Glutamatergic neuron (in vitro differentiated cells): Measurements from ENCODE around the gene KCP. TPM values are rescaled to one million over a fixed set of nuclear protein-coding genes. Genes with fewer than 3 reads are reported as not detected.

Experiments used
- DNase-seq: peaks from one replicate; pipeline ENCODE4 v3.0.0; 2022
- H3K27ac Mint-ChIP-seq: one replicate; pipeline ENCODE4 v1.8.0; 2020; ENCODE audit warnings: mild to moderate bottlenecking, mixed read lengths, inconsistent platforms; ENCODE audit not compliant: unreplicated experiment
- H3K27me3 Mint-ChIP-seq: one replicate; pipeline ENCODE4 v1.8.0; 2020; ENCODE audit warnings: mild to moderate bottlenecking, moderate library complexity, mixed read lengths, inconsistent platforms; ENCODE audit not compliant: unreplicated experiment
- H3K36me3 Mint-ChIP-seq: one replicate; pipeline ENCODE4 v1.8.0; 2020; ENCODE audit warnings: mild to moderate bottlenecking, mixed read lengths, inconsistent platforms; ENCODE audit not compliant: unreplicated experiment
- H3K4me1 Mint-ChIP-seq: one replicate; pipeline ENCODE4 v1.8.0; 2020; ENCODE audit warnings: mild to moderate bottlenecking, low read depth, mixed read lengths, inconsistent platforms; ENCODE audit not compliant: unreplicated experiment
- H3K4me3 Mint-ChIP-seq: one replicate; pipeline ENCODE4 v1.8.0; 2020; ENCODE audit warnings: mild to moderate bottlenecking, mixed read lengths, inconsistent platforms; ENCODE audit not compliant: unreplicated experiment
- H3K9me3 Mint-ChIP-seq: one replicate; pipeline ENCODE4 v1.8.0; 2020; ENCODE audit warnings: mild to moderate bottlenecking, moderate library complexity, mixed read lengths, inconsistent platforms; ENCODE audit not compliant: unreplicated experiment
- total RNA-seq: library from RNA; stranded (reverse); fragmentation: NEBNext Ultra II Directional; extraction: Animal tissue kit (Norgen Biotek cat#: 25700); gene quantifications from one replicate; pipeline ENCODE4 v1.2.1, GENCODE V29; 2021; ENCODE audit not compliant: unreplicated experiment
- TF ChIP-seq, protein P1 (sequence below): fragments of 200-600 bp; sonication (generic); IDR thresholded peaks from one replicate; pipeline ENCODE4 v1.5.0; 2021; ENCODE audit not compliant: partially characterized antibody, unreplicated experiment

The KCP gene
- total RNA-seq, 1 donor from 2014 or later, result 2.2 TPM

DNA sequence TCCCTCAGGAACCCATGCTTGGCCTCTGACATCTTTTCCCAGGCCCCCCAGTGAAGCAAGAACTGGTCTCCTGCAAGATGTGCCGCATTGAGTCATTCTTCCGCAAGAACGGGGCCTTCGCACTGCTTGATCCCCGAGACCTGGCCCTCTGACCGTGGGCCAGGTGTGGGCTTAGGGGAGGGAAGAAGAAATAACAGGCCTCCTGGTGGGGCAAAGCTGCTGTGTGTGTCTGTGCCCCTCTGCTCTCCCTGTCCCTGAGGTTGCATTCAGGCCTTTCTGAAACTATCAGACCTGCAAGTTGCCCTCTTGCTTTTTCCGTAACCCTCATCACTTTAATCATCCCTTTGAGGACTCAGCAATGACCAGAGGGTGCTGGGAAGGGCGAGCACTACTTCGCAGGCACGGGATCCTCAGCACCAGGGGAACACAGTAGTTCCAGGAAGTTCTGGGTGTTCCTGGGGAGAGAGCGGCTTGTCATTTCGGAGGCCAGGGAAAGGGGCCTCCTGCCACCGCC is 41.8 kb downstream of the KCP start:
- DNase-seq, result no peak
- peak overlapping the region; percentile 73 for H3K4me3 Mint-ChIP-seq
- H3K27ac Mint-ChIP-seq, result no peak overlapping the region
- peaks cover 10% of the 10 kb centered on the region for H3K4me1 Mint-ChIP-seq
- peaks cover 8% of the 10 kb centered on the region for H3K9me3 Mint-ChIP-seq
- TF ChIP-seq, protein P1, sequence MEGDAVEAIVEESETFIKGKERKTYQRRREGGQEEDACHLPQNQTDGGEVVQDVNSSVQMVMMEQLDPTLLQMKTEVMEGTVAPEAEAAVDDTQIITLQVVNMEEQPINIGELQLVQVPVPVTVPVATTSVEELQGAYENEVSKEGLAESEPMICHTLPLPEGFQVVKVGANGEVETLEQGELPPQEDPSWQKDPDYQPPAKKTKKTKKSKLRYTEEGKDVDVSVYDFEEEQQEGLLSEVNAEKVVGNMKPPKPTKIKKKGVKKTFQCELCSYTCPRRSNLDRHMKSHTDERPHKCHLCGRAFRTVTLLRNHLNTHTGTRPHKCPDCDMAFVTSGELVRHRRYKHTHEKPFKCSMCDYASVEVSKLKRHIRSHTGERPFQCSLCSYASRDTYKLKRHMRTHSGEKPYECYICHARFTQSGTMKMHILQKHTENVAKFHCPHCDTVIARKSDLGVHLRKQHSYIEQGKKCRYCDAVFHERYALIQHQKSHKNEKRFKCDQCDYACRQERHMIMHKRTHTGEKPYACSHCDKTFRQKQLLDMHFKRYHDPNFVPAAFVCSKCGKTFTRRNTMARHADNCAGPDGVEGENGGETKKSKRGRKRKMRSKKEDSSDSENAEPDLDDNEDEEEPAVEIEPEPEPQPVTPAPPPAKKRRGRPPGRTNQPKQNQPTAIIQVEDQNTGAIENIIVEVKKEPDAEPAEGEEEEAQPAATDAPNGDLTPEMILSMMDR, result no peak
- peaks cover 13% of the 10 kb centered on the region for H3K27me3 Mint-ChIP-seq
- H3K36me3 Mint-ChIP-seq, result no peaks in the 10 kb centered on the region

DNA sequence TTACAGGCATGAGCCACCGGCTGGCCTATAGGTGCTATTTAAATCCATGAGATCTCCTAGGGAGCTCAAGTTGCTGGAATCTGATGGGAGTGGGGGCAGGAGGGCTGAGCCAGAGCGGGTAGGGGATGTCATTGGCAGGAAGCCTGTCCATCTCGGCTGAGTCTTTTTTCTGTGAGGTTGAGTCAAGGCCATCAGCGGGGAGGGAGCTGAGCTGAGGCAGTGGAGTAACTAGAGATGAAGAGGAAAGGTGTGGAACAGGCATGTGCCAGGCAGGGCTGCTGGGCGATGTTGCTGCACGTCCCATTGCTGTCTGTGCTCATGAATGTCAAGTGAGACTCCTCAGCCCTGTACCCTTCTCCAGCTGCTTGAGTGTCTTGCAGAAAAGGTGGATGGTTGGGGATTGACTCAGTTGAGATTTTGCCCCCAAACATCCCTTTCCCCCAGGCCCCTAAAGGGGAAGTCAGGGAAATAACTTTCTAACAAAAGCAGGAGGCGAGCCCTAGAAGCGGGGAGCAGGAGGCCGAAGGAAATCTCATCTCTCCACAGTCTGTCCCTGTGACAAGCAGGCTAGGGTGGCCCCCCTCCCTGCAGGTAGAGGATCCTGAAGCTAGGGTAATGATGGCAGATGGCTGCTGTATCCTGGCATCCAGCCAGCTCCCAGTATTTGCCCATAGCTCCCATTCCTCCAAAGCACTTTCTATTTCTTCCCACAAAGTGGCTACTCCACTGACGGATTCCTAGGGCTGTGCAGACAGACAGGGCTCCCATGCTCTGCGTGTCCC is 42.5 kb downstream of the KCP start:
- Mint-ChIP-seq H3K9me3 (peaks cover 6% of the 10 kb centered on the region), H3K36me3 (no peaks in the 10 kb centered on the region), H3K27me3 (peaks cover 12% of the 10 kb centered on the region), H3K4me1 (peaks cover 11% of the 10 kb centered on the region), H3K4me3 (peak overlapping the region; percentile 73), H3K27ac (no peak overlapping the region)
- no peak for DNase-seq
- TF ChIP-seq, protein P1, result no peak

DNA sequence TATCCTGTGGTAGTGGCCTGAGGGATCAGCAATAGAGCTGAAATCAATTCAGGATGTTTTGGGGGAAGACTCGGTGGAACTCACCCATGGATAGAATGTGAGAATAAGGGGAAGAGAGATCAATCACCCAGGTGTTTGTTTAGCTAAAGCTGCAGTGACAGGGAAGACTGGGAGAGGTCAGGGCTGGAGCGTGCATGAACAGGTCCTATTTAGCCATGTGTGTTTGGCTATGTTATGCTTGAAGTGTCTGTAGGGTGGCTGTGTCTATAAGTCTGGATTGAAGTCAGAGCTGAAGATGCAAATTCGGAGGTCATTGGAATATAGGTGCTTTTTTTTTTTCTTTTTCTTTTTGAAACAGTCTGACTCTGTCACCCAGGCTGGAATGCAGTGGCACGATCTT is 43.3 kb downstream of the KCP start:
- no peak for DNase-seq
- Mint-ChIP-seq H3K36me3 (no peaks in the 10 kb centered on the region), H3K4me3 (peak overlapping the region; percentile 7), H3K27me3 (peaks cover 19% of the 10 kb centered on the region), H3K4me1 (peaks cover 14% of the 10 kb centered on the region), H3K27ac (no peak overlapping the region), H3K9me3 (peaks cover 13% of the 10 kb centered on the region)
- TF ChIP-seq, protein P1, result no peak

DNA sequence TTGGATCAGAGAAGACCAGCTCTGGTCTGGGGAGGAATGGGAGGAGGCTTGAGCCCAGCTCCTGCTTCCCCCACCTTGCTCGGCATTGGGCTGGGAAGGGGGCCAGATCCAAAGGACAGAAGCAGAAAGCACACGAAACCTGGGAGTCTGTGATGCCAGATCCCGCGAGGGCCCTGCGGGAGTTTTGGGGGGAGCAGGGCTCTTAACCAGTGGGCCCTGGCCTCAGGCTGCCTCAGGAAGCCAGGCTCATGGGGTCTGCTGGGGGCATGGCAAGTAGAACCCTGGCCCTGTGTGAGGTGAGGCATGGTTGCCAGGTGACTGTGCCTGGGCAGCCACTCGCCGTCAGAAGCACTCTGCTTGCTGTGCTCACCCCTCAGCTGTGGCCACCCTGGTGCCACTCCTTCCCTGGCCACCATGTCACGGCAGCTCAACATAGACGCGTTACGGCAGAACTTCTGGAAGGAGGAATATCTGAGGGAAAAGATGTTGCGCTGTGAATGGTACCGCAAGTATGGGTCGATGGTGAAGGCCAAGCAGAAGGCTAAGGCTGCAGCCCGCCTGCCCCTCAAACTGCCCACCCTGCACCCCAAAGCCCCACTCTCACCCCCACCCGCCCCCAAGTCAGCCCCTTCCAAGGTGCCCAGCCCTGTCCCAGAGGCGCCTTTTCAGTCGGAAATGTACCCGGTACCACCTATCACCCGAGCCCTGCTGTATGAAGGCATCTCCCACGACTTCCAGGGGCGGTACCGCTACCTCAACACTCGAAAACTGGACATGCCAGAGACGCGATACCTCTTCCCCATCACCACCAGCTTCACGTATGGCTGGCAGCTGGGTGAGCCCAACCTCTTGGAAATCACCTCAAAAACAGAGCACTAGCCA is 44.3 kb downstream of the KCP start:
- H3K4me3 Mint-ChIP-seq, result no peak overlapping the region
- peaks cover 18% of the 10 kb centered on the region for H3K27me3 Mint-ChIP-seq
- H3K4me1 Mint-ChIP-seq, result peaks cover 16% of the 10 kb centered on the region
- no peaks in the 10 kb centered on the region for H3K36me3 Mint-ChIP-seq
- no peak overlapping the region for H3K27ac Mint-ChIP-seq
- TF ChIP-seq, protein P1, result no peak
- DNase-seq, result no peak
- H3K9me3 Mint-ChIP-seq, result peaks cover 16% of the 10 kb centered on the region
